Ovary (tissue), 3 donors: ENCODE measurements around the gene HPS1.

Source experiments
- CTCF ChIP-seq, 3 donors: fragments of 450-650 bp in 2 of 3; fragments of 200-600 bp in 1 of 3; IDR thresholded peaks; one replicate each; pipeline versions ENCODE4 v1.5.1 to v1.8.0; 2016 to 2022; ENCODE audit warnings: antibody characterized with exemption in 3 of 3, mild to moderate bottlenecking in 1 of 3
- EP300 ChIP-seq: sonication (generic); formaldehyde crosslinking; IDR thresholded peaks from one replicate; pipeline ENCODE4 v1.6.1; 2017; ENCODE audit warnings: antibody characterized with exemption
- POLR2A ChIP-seq: fragments of 450-650 bp; IDR thresholded peaks from one replicate; pipeline ENCODE4 v1.6.1; 2017; ENCODE audit warnings: antibody characterized with exemption, mild to moderate bottlenecking, moderate library complexity
- donor health status: DM: no; HTN: no; CAD: no.

- no peak for TF ChIP-seq CTCF (IDR thresholded peaks at IDR 0.05)
- no peak for TF ChIP-seq EP300
- TF ChIP-seq POLR2A: no peak
Measured at GRCh38 chr10:98470850-98471249, 24.1 kb upstream of the HPS1 start.
